HepG2 (cell line): ENCODE measurements around the gene KDELR3. TPM values are rescaled to one million over a fixed set of nuclear protein-coding genes. Genes with fewer than 3 reads are reported as not detected.

Experiments used
- BORCS8-MEF2B ChIP-seq: sonication (generic); formaldehyde crosslinking; IDR thresholded peaks from 2 replicates; pipeline ENCODE4 v1.8.0; 2022; ENCODE audit warnings: mild to moderate bottlenecking, missing genetic modification reagents
- HCFC1 ChIP-seq: fragments of 150-350 bp; IDR thresholded peaks from 2 replicates; pipeline ENCODE4 v1.6.1; 2014; ENCODE audit warnings: low read depth, low read length
- HNF4A ChIP-seq: sonication (generic); formaldehyde crosslinking; IDR thresholded peaks from 2 replicates; pipeline ENCODE4 v1.4.0; 2020; ENCODE audit warnings: missing genetic modification reagents
- HOXD1 ChIP-seq: sonication (generic); formaldehyde crosslinking; IDR thresholded peaks from 2 replicates; pipeline ENCODE4 v1.5.0; 2020; ENCODE audit warnings: missing genetic modification reagents
- MLLT10 ChIP-seq: sonication (generic); formaldehyde crosslinking; IDR thresholded peaks from 2 replicates; pipeline ENCODE4 v1.4.0; 2020; ENCODE audit warnings: missing genetic modification reagents
- NAIF1 ChIP-seq: sonication (generic); formaldehyde crosslinking; IDR thresholded peaks from 2 replicates; pipeline ENCODE4 v1.5.0; 2020; ENCODE audit warnings: mild to moderate bottlenecking, missing genetic modification reagents, borderline replicate concordance
- NFYC ChIP-seq: IDR thresholded peaks from 2 replicates; pipeline ENCODE4 v1.6.1; 2016; ENCODE audit warnings: missing genetic modification reagents, missing compliant biosample characterization
- POLR2A ChIP-seq, 2 experiments: IDR thresholded peaks; 2 replicates each; pipeline ENCODE4 v1.6.1; 2011; ENCODE audit warnings: low read depth in 2 of 2, low read length in 2 of 2, mild to moderate bottlenecking in 1 of 2, moderate library complexity in 1 of 2; ENCODE audit not compliant: insufficient read depth in 1 of 2
- POLR2G ChIP-seq: fragments of 200-400 bp; formaldehyde crosslinking; IDR thresholded peaks from 2 replicates; pipeline ENCODE4 v1.6.1; 2018; ENCODE audit warnings: mild to moderate bottlenecking, low read depth, low read length, moderate library complexity
- SP140L ChIP-seq: sonication (generic); formaldehyde crosslinking; IDR thresholded peaks from 2 replicates; pipeline ENCODE4 v1.4.0; 2020; ENCODE audit warnings: missing genetic modification reagents, borderline replicate concordance
- SRF ChIP-seq: IDR thresholded peaks from 2 replicates; pipeline ENCODE4 v1.6.1; 2011; ENCODE audit warnings: mild to moderate bottlenecking, low read depth, low read length, moderate library complexity
- ZBTB33 ChIP-seq: sonication (generic); formaldehyde crosslinking; IDR thresholded peaks from 2 replicates; pipeline ENCODE4 v1.4.0; 2020; ENCODE audit warnings: missing genetic modification reagents
- ZMYM2 ChIP-seq: sonication (generic); formaldehyde crosslinking; IDR thresholded peaks from 2 replicates; pipeline ENCODE4 v1.8.0; 2022; ENCODE audit warnings: mild to moderate bottlenecking, missing genetic modification reagents
- ZNF101 ChIP-seq: sonication (generic); formaldehyde crosslinking; IDR thresholded peaks from 2 replicates; pipeline ENCODE4 v1.4.0; 2020; ENCODE audit warnings: mild to moderate bottlenecking, low read depth, missing genetic modification reagents, borderline replicate concordance
- ZNF230 ChIP-seq: sonication (generic); formaldehyde crosslinking; IDR thresholded peaks from 2 replicates; pipeline ENCODE4 v1.4.0; 2020; ENCODE audit warnings: mild to moderate bottlenecking, missing genetic modification reagents
- ZNF441 ChIP-seq: sonication (generic); formaldehyde crosslinking; IDR thresholded peaks from 2 replicates; pipeline ENCODE4 v1.7.0; 2021; ENCODE audit warnings: missing genetic modification reagents, borderline replicate concordance
- ZNF770 ChIP-seq: sonication (generic); formaldehyde crosslinking; IDR thresholded peaks from 2 replicates; pipeline ENCODE4 v1.5.0; 2020; ENCODE audit warnings: mild to moderate bottlenecking, missing genetic modification reagents
- polyA plus RNA-seq, 8 experiments: library from polyadenylated mRNA; depleted of rRNA in 3 of 8; stranded (reverse) in 7 of 8; unstranded in 1 of 8; fragments of >200 nt; fragmentation: Illumina TruSeq in 4 of 8; extraction: Trizol in 4 of 8; gene quantifications; 2 replicates each; pipeline versions ENCODE4 v1.2.1 to v1.2.3, GENCODE V29; 2011 to 2016; ENCODE audit warnings: low read depth in 4 of 8, missing spikeins in 1 of 8, mixed read lengths in 1 of 8; ENCODE audit not compliant: insufficient read depth in 1 of 8
- total RNA-seq, 5 experiments: library from RNA; depleted of rRNA; stranded (reverse); fragments of >200 nt; fragmentation: Illumina TruSeq; extraction: Trizol; gene quantifications; 2 replicates each; pipeline ENCODE4 v1.2.3, GENCODE V29; 2016; ENCODE audit warnings: low read depth in 1 of 5
- TF ChIP-seq, protein P1 (sequence below): sonication (generic); formaldehyde crosslinking; IDR thresholded peaks from 2 replicates; pipeline ENCODE4 v1.5.1; 2020; ENCODE audit warnings: mild to moderate bottlenecking, missing genetic modification reagents
- TF ChIP-seq, protein P2 (sequence below): sonication (generic); formaldehyde crosslinking; IDR thresholded peaks from 2 replicates; pipeline ENCODE4 v1.4.0; 2020; ENCODE audit warnings: mild to moderate bottlenecking, missing genetic modification reagents, borderline replicate concordance
- TF ChIP-seq, protein P3 (sequence below), 2 experiments: fragments of 450-650 bp in 1 of 2; sonication (generic) in 1 of 2; formaldehyde crosslinking; IDR thresholded peaks; 2 replicates each; pipeline versions ENCODE4 v1.5.0 to v1.8.0; 2020 to 2022; ENCODE audit warnings: mild to moderate bottlenecking in 1 of 2, missing genetic modification reagents in 1 of 2

Gene KDELR3
- total and polyA plus RNA-seq, 2 of the 13 experiments (the other 11 are each of a cell fraction or from before 2014, with no cell fraction given), result 24.2 to 65.7 TPM

GRCh38 chr22:38504731-38505540, 37.0 kb downstream of the KDELR3 start (continued):
- TF ChIP-seq ZMYM2 (peak; percentile 44), HNF4A (CRISPR knock-in tag) (no peak), POLR2A (IDR thresholded peaks at IDR 0.05; ENCODE audit: insufficient read depth in 1 of 2, low read depth in 2 of 2, low read length in 2 of 2) (peak; percentile 46; a peak in 1 of 4 replicates), ZBTB33 (CRISPR knock-in tag) (no peak), SRF (no peak), HOXD1 (CRISPR knock-in tag) (no peak), NAIF1 (CRISPR knock-in tag) (peak; percentile 98), SP140L (CRISPR knock-in tag) (no peak), BORCS8-MEF2B (CRISPR knock-in tag) (peak; percentile 46; the same call in 1 of the 2 replicates), POLR2G (peak; percentile 36; the same call in 1 of the 2 replicates), ZNF770 (peak; percentile 67; the same call in 1 of the 2 replicates), ZNF230 (CRISPR knock-in tag) (0 out of 2 replicates have a peak, but pooled peaks have one; percentile 22), HCFC1 (no peak), ZNF441 (peak; percentile 69; the same call in 1 of the 2 replicates), ZNF101 (CRISPR knock-in tag) (no peak), MLLT10 (CRISPR knock-in tag) (no peak), NFYC (CRISPR knock-in tag) (no peak)
- TF ChIP-seq, protein P1, sequence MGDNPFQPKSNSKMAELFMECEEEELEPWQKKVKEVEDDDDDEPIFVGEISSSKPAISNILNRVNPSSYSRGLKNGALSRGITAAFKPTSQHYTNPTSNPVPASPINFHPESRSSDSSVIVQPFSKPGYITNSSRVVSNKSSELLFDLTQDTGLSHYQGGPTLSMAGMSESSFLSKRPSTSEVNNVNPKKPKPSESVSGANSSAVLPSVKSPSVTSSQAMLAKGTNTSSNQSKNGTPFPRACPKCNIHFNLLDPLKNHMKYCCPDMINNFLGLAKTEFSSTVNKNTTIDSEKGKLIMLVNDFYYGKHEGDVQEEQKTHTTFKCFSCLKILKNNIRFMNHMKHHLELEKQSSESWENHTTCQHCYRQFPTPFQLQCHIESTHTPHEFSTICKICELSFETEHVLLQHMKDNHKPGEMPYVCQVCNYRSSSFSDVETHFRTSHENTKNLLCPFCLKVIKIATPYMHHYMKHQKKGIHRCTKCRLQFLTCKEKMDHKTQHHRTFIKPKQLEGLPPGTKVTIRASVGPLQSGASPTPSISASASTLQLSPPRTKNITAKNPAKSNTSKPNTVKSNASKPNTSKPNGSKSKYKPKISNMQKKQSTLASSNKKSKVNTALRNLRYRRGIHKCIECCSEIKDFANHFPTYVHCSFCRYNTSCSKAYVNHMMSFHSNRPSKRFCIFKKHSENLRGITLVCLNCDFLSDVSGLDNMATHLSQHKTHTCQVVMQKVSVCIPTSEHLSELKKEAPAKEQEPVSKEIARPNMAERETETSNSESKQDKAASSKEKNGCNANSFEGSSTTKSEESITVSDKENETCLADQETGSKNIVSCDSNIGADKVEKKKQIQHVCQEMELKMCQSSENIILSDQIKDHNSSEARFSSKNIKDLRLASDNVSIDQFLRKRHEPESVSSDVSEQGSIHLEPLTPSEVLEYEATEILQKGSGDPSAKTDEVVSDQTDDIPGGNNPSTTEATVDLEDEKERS, result no peak
- TF ChIP-seq, protein P2, sequence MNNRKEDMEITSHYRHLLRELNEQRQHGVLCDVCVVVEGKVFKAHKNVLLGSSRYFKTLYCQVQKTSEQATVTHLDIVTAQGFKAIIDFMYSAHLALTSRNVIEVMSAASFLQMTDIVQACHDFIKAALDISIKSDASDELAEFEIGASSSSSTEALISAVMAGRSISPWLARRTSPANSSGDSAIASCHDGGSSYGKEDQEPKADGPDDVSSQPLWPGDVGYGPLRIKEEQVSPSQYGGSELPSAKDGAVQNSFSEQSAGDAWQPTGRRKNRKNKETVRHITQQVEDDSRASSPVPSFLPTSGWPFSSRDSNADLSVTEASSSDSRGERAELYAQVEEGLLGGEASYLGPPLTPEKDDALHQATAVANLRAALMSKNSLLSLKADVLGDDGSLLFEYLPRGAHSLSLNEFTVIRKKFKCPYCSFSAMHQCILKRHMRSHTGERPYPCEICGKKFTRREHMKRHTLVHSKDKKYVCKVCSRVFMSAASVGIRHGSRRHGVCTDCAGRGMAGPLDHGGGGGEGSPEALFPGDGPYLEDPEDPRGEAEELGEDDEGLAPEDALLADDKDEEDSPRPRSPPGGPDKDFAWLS (CRISPR knock-in tag), result no peak
- TF ChIP-seq, protein P3, sequence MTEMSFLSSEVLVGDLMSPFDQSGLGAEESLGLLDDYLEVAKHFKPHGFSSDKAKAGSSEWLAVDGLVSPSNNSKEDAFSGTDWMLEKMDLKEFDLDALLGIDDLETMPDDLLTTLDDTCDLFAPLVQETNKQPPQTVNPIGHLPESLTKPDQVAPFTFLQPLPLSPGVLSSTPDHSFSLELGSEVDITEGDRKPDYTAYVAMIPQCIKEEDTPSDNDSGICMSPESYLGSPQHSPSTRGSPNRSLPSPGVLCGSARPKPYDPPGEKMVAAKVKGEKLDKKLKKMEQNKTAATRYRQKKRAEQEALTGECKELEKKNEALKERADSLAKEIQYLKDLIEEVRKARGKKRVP (CRISPR knock-in tag; IDR thresholded peaks at IDR 0.05), result no peak
